GM12874 (cell line): ENCODE measurements around the gene CACYBP.

Experiments used
- CTCF ChIP-seq: IDR thresholded peaks from 2 replicates; pipeline ENCODE4 v1.5.1; 2011; ENCODE audit warnings: low read depth, mild to moderate bottlenecking, control low read depth, low read length, moderate library complexity; ENCODE audit not compliant: insufficient read depth

Gene CACYBP

DNA sequence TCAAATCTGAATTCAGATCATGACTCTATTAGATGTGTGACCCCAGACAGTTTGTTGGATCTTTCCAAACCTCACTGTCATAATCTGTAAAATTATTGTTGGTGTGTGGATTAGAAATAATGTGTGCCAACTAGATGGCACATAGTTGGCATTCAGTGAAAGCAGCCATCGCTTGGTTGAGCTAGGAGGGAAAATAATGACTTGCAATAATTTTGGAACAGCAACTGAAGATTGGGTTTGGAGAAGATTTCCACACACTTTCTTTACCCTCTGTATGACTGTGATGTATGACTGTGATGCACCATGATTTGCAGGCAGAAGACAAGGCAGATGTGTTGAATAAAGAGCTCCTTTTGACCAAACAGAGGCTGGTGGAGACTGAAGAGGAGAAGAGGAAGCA lies 24.0 kb upstream of the CACYBP start:
- no peak for TF ChIP-seq CTCF

DNA sequence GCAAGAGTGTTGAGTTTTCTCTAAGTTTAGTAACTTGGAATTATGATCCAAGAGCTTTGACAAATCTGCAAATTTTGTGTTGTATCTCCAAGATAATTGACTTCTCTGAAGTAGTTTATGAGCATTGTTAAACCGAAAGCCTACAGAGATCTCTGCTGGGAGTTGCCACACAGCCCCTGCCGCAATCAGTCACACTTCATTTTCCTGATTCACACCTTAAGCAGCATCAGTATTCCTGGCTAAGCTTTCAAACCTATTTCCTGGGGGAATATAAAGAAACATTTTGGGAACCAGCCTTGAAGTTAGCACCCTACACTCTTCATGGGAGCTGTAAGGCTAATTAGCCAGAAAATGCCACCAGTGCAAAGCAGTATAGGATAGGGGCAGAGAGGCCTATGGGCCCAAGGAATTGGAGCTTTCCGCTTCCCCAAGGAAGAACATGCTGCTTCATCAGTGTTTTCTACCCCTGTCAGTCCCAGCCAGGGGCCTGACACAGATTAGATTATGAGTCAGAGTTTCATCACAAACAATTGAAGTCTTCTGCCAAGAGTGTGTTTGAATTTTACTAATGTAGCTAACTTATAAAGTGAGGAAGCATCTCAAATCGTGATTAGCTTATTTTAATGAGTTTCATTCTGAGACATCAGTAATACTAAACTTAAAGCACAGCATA lies 23.2 kb upstream of the CACYBP start:
- no peak for TF ChIP-seq CTCF

DNA sequence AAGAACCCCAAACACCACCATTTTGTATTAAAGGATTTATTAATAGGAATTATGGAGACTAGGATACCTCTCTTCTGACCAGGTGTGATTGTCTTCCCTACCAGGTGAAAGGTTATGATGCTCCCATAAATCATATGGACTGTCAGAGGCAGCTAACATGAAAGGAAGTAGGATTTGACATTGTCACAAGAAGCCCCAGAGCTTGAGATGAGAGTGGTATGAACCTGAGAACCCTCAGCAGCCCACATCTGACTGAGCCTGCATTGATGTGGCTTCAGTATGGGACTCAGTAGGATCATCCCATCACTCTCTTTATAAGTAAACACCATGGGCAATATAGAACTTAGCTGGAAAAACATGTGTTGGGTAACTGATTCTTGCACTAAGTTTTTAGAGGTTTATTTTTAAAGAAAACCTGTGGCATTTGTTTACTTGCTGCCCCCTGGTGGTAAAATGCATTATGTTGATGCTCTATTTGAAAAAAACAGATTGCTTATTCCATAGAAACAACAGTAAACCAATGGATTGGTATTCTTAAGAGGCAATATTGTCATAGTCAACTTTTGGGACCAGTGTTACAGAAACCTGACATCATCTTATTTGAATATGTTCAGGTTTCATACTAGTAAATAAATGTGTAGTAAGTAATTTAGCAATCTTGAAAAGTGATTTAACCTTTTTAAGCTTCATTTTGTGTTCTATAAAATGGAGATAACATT lies 16.6 kb upstream of the CACYBP start:
- peak; percentile 42 for TF ChIP-seq CTCF

GRCh38 chr1:174984952-174985351 lies 14.8 kb upstream of the CACYBP start:
- no peak for TF ChIP-seq CTCF

DNA sequence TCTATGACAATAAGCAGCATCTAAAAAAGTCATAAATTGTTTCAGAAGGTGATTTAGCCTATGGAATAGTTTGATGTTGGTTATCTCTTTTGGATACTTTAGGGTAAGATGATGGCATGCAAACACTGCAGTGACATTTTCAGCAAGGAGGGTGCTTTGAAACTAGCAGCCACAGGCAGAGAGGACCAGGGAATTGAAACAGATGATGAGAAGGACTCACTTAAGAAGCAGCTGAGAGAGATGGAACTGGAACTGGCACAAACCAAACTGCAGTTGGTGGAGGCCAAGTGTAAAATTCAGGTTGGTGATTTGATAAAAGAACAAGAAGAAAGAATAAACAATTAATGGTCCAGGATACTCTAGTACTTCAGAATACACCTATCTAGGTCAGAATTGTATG lies 11.2 kb upstream of the CACYBP start:
- TF ChIP-seq CTCF, result no peak

- TF ChIP-seq CTCF, result no peak
Measured at GRCh38 chr1:174988986-174989385, 10.8 kb upstream of the CACYBP start.

DNA sequence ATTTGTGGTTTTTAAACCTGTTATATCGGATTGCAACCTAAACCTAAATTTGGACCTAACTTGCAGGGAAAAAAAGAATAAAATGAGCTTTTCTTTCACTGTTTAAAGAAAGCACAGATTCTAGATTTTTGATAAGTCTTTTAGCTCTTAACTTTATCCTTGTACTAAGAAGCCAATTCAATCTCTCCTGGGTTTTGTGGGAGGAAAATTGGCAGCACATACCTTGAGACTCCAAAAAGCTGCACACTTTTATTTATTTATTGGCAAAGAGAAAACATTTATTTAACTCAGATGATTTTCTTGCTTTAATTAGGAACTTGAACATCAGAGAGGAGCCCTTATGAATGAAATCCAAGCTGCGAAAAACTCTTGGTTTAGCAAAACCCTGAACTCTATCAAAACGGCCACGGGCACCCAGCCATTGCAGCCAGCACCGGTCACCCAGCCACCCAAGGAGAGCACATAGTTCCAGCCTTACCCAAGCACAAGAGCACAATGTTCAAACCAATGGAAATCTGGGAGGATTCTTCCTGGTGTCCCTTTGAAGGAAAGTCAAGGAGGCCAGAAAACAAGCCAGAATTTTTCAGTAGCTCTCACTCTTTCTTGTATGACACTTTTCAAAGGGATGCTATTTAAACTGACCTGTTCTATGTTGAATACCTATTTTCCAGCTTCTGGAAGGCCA lies 10.1 kb upstream of the CACYBP start:
- TF ChIP-seq CTCF, result no peak
